Fibroblast of upper back skin (primary cell): ENCODE results near the gene KRTAP6-1.

Experiments
- DNase-seq: peaks from one replicate; pipeline ENCODE4 v3.0.0-alpha.2; 2013

Gene KRTAP6-1

GRCh38 chr21:30613836-30614235, at the start of gene KRTAP6-1:
KRTAP6-1 (minus strand) TSS chr21:30613930; CDS start chr21:30613904, 26 bp downstream.
- no peak for DNase-seq

- peak; percentile 24 for DNase-seq
These were observed 39.2 kb upstream of the KRTAP6-1 start for GRCh38 chr21:30652891-30653290.

- DNase-seq = no peak
These were observed 33.2 kb upstream of the KRTAP6-1 start for GRCh38 chr21:30646904-30647414.

GRCh38 chr21:30642564-30642963, 28.8 kb upstream of the KRTAP6-1 start, which contains the start of gene KRTAP20-3:
KRTAP20-3 (plus strand) TSS chr21:30642864.
- DNase-seq = no peak

- DNase-seq = no peak
These were observed 25.0 kb upstream of the KRTAP6-1 start for GRCh38 chr21:30638686-30639085.

GRCh38 chr21:30634906-30635305, 21.2 kb upstream of the KRTAP6-1 start, which contains the start of gene KRTAP20-2:
KRTAP20-2 (plus strand) TSS chr21:30635206; CDS start chr21:30635264, 58 bp downstream.
- DNase-seq = no peak

- DNase-seq = peak; percentile 22
These were observed 15.5 kb upstream of the KRTAP6-1 start for GRCh38 chr21:30629200-30629599.

GRCh38 chr21:30628109-30628508, 14.4 kb upstream of the KRTAP6-1 start:
- DNase-seq = no peak

- DNase-seq = no peak
These were observed 11.9 kb upstream of the KRTAP6-1 start for GRCh38 chr21:30625449-30626165.

GRCh38 chr21:30623362-30623761, 9.6 kb upstream of the KRTAP6-1 start:
- DNase-seq = no peak

GRCh38 chr21:30620522-30620921, 6.8 kb upstream of the KRTAP6-1 start, which contains the start of gene KRTAP20-4:
KRTAP20-4 (plus strand) TSS chr21:30620627.
- no peak for DNase-seq

GRCh38 chr21:30620080-30620479, 6.3 kb upstream of the KRTAP6-1 start:
- no peak for DNase-seq

- no peak for DNase-seq
These were observed 2.4 kb upstream of the KRTAP6-1 start, which contains the start of gene KRTAP20-1 for GRCh38 chr21:30616125-30616524. KRTAP20-1 (plus strand) TSS chr21:30616425; CDS start chr21:30616455, 30 bp downstream.

GRCh38 chr21:30615199-30615598, 1.5 kb upstream of the KRTAP6-1 start:
- no peak for DNase-seq

GRCh38 chr21:30612132-30612531, 1.6 kb downstream of the KRTAP6-1 start:
- no peak for DNase-seq

GRCh38 chr21:30605968-30606367, 7.8 kb downstream of the KRTAP6-1 start:
- no peak for DNase-seq

- no peak for DNase-seq
These were observed 12.9 kb downstream of the KRTAP6-1 start, which contains the start of gene KRTAP22-1 for GRCh38 chr21:30600787-30601186. KRTAP22-1 (plus strand) TSS chr21:30601087.

GRCh38 chr21:30598802-30599201, 14.9 kb downstream of the KRTAP6-1 start, which contains the start of gene KRTAP6-2:
KRTAP6-2 (minus strand) TSS chr21:30598902; CDS start chr21:30598874, 28 bp downstream.
- no peak for DNase-seq

- no peak for DNase-seq
These were observed 21.6 kb downstream of the KRTAP6-1 start, which contains the start of gene KRTAP6-3 for GRCh38 chr21:30592140-30592539. KRTAP6-3 (plus strand) TSS chr21:30592440; CDS start chr21:30592446, 6 bp downstream.

GRCh38 chr21:30590297-30590696, 23.4 kb downstream of the KRTAP6-1 start, which contains the start of gene KRTAP22-2:
KRTAP22-2 (minus strand) TSS chr21:30590397.
- DNase-seq = no peak

GRCh38 chr21:30582870-30583269, 30.9 kb downstream of the KRTAP6-1 start:
- no peak for DNase-seq

GRCh38 chr21:30580132-30580531, 33.6 kb downstream of the KRTAP6-1 start:
- no peak for DNase-seq

GRCh38 chr21:30579346-30579745, 34.4 kb downstream of the KRTAP6-1 start:
- no peak for DNase-seq

GRCh38 chr21:30577766-30578165, 36.0 kb downstream of the KRTAP6-1 start:
- DNase-seq = no peak
